ENCODE measurements around the gene TCF4.

Gene TCF4

DNA sequence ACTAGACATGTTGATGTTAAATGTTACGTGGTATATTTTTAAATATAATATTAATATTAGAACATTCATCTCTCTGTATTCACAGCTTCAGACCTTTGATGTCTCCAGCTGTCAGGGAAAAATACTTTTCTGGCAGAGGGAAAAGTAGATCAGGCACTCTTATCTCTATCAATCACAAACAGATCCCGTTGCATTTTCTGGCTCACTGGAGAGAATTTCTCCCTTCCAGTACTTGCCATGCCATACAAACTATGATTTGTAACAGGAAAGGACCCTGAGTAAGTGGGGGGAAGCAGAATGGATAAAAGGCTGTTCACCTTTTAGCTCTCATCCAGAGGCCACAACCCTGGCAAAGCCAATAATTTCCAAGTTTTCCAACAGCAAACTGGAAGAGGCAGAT, 158.0 kb downstream of the TCF4 start:
- Histone ChIP-seq H3K36me3 (ENCODE audit: control insufficient read depth in 2 of 2, insufficient read depth in 1 of 2, low read length in 2 of 2) (no peaks in the 10 kb centered on the region), H3K9me3 (ENCODE audit: control insufficient read depth, insufficient read depth, low read depth, low read length) (no peaks in the 10 kb centered on the region), H3K4me3 (ENCODE audit: low read depth, low read length) (no peak overlapping the region), H3K27ac (ENCODE audit: extremely low read depth, low read depth, low read length) (no peak overlapping the region), H3K4me1 (ENCODE audit: control insufficient read depth, insufficient read depth, low read length) (no peaks in the 10 kb centered on the region)
- TF ChIP-seq ZNF488 (tag by site-specific recombination; IDR thresholded peaks at IDR 0.05) (no peak), PRDM6 (tag by site-specific recombination; IDR thresholded peaks at IDR 0.05) (peak; percentile 23; the same call in 1 of the 2 replicates)
- ChIA-PET POLR2A (no interaction called here), CTCF (interaction anchor here (8.8 kb wide), 1 partner anchor 14 kb away, joined by 51 read pairs; no protein-coding TSS in a partner anchor)

- ChIA-PET CTCF (interaction anchor here (0.6 to 8.8 kb wide), 2 partner anchors 12 to 293 kb away, joined by 5 to 51 read pairs; no protein-coding TSS in a partner anchor), POLR2A (no interaction called here)
- Histone ChIP-seq H3K4me3 (ENCODE audit: low read depth, low read length) (no peak overlapping the region), H3K27ac (ENCODE audit: extremely low read depth, low read depth, low read length) (no peak overlapping the region), H3K36me3 (ENCODE audit: control insufficient read depth in 2 of 2, insufficient read depth in 1 of 2, low read length in 2 of 2) (no peaks in the 10 kb centered on the region), H3K4me1 (ENCODE audit: control insufficient read depth, insufficient read depth, low read length) (no peaks in the 10 kb centered on the region), H3K9me3 (ENCODE audit: control insufficient read depth, insufficient read depth, low read depth, low read length) (no peaks in the 10 kb centered on the region)
- TF ChIP-seq SCRT1 (tag by site-specific recombination; IDR thresholded peaks at IDR 0.05; ENCODE audit: borderline replicate concordance) (0 out of 2 replicates have a peak, but pooled peaks have one; percentile 38), ZNF184 (tag by site-specific recombination; IDR thresholded peaks at IDR 0.05) (no peak), SCRT2 (tag by site-specific recombination; IDR thresholded peaks at IDR 0.05) (0 out of 2 replicates have a peak, but pooled peaks have one; percentile 56)
These were observed 160.0 kb downstream of the TCF4 start for GRCh38 chr18:55427951-55428350.

DNA sequence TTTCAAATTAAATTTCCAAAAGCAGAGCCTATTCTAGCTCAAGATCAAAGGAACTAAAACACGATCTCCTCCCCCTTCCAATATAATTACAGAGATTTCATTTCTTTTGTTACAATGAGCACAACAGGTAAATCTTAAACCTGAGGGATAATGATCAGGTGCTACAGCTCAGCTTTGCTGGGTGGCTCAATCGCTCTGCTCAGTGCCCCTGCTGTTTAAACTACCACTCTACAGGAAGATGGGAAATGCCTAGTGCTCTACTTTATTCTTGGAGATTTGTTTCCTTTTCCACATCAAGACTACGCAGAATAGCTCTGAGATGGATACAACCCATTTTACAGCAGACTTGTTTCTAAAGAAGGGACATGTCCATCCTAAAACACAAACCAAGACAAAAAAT, 162.3 kb downstream of the TCF4 start:
- peaks cover 5% of the 10 kb centered on the region; the same call in 1 of the 2 replicates for H3K4me1 ChIP-seq (ENCODE audit: control insufficient read depth, insufficient read depth, low read length)
- TF ChIP-seq ZBTB44 (tag by site-specific recombination; IDR thresholded peaks at IDR 0.05) (no peak), ZNF184 (tag by site-specific recombination; IDR thresholded peaks at IDR 0.05) (no peak), ZNF558 (tag by site-specific recombination; IDR thresholded peaks at IDR 0.05) (no peak), OVOL3 (tag by site-specific recombination; IDR thresholded peaks at IDR 0.05) (no peak), SCRT2 (tag by site-specific recombination; IDR thresholded peaks at IDR 0.05) (no peak), ZNF664 (tag by site-specific recombination; IDR thresholded peaks at IDR 0.05) (no peak), ZNF37A (tag by site-specific recombination; IDR thresholded peaks at IDR 0.05) (no peak), ZNF555 (tag by site-specific recombination; conservative IDR thresholded peaks at IDR 0.05) (no peak), GLI2 (tag by site-specific recombination; IDR thresholded peaks at IDR 0.05; ENCODE audit: borderline replicate concordance, low read depth) (no peak), MZF1 (tag by site-specific recombination; IDR thresholded peaks at IDR 0.05; ENCODE audit: borderline replicate concordance) (no peak), KLF16 (tag by site-specific recombination; IDR thresholded peaks at IDR 0.05) (no peak), ZNF214 (tag by site-specific recombination; IDR thresholded peaks at IDR 0.05; ENCODE audit: borderline replicate concordance) (no peak), ZNF132 (tag by site-specific recombination; IDR thresholded peaks at IDR 0.05; ENCODE audit: borderline replicate concordance) (no peak), ZNF248 (tag by site-specific recombination; IDR thresholded peaks at IDR 0.05) (no peak), KLF7 (tag by site-specific recombination; IDR thresholded peaks at IDR 0.05; ENCODE audit: borderline replicate concordance) (no peak), ZNF768 (tag by site-specific recombination; IDR thresholded peaks at IDR 0.05) (no peak), ZSCAN18 (tag by site-specific recombination; IDR thresholded peaks at IDR 0.05) (no peak)
- TF ChIP-seq, protein P1, sequence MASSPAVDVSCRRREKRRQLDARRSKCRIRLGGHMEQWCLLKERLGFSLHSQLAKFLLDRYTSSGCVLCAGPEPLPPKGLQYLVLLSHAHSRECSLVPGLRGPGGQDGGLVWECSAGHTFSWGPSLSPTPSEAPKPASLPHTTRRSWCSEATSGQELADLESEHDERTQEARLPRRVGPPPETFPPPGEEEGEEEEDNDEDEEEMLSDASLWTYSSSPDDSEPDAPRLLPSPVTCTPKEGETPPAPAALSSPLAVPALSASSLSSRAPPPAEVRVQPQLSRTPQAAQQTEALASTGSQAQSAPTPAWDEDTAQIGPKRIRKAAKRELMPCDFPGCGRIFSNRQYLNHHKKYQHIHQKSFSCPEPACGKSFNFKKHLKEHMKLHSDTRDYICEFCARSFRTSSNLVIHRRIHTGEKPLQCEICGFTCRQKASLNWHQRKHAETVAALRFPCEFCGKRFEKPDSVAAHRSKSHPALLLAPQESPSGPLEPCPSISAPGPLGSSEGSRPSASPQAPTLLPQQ (tag by site-specific recombination; IDR thresholded peaks at IDR 0.05) = no peak
- no peak overlapping the region for H3K4me3 ChIP-seq (ENCODE audit: low read depth, low read length)
- CTCF ChIA-PET = interaction anchor here (1.2 to 8.8 kb wide), 2 partner anchors 10 to 17 kb away, joined by 4 to 51 read pairs; no protein-coding TSS in a partner anchor
- no peaks in the 10 kb centered on the region for H3K36me3 ChIP-seq (ENCODE audit: control insufficient read depth in 2 of 2, insufficient read depth in 1 of 2, low read length in 2 of 2)
- H3K9me3 ChIP-seq (ENCODE audit: control insufficient read depth, insufficient read depth, low read depth, low read length) = no peaks in the 10 kb centered on the region
- H3K27ac ChIP-seq (ENCODE audit: extremely low read depth, low read depth, low read length) = no peak overlapping the region
- POLR2A ChIA-PET = no interaction called here
